Measurements from ENCODE around the gene MTA3. TPM values are rescaled to one million over a fixed set of nuclear protein-coding genes. Genes with fewer than 3 reads are reported as not detected.
"Not testable (repeated sequence)": the region's sequence is repeated elsewhere in the genome, so short reads cannot be mapped to it uniquely, and the experiment has no call there.

MTA3 gene
- total RNA-seq, 6 experiments from 2014 or later, result 6.3 to 13.0 (median 11.4) TPM

DNA sequence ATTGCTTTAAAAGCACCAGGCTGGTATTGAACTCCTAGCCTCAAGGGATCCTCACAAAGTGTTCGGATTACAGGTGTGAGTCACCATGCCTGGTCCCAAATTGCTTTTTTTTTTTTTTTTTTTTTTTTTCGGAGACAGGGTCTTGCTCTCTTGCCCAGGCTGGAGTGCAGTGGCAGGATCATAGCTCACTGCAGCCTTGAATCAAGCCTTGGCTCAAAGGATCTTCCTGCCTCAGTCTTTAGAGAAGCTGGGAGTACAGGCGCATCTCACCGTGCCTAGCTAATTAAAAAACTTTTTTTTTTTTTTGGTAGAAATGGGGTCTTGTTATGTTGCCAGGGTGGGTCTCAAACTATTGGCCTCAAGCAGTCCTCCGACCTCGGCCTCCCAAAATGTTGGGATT, 12.8 kb downstream of the MTA3 start:
- H3K36me3 ChIP-seq, result peaks cover 0 to 6% (median 1%) of the 10 kb centered on the region in 4 donors
- ATAC-seq (no peak), DNase-seq (no peak)
- intact Hi-C loops (cut with DNase I), result no loop called here
- no peaks in the 10 kb centered on the region for H3K4me1 ChIP-seq
- 94% methylated on average over 6 of the region's 6 CpGs for WGBS (ENCODE audit: insufficient coverage, low coverage, low lambda C conversion rate, missing lambda C conversion rate)
- H3K9me3 ChIP-seq, result no peaks in the 10 kb centered on the region
- no peak overlapping the region for H3K27ac ChIP-seq
- TF ChIP-seq POLR2A (IDR thresholded peaks at IDR 0.05) (no peak), CTCF (IDR thresholded peaks at IDR 0.05) (no peak)
- H3K27me3 ChIP-seq, result no peaks in the 10 kb centered on the region
- no peak overlapping the region for H3K4me3 ChIP-seq

DNA sequence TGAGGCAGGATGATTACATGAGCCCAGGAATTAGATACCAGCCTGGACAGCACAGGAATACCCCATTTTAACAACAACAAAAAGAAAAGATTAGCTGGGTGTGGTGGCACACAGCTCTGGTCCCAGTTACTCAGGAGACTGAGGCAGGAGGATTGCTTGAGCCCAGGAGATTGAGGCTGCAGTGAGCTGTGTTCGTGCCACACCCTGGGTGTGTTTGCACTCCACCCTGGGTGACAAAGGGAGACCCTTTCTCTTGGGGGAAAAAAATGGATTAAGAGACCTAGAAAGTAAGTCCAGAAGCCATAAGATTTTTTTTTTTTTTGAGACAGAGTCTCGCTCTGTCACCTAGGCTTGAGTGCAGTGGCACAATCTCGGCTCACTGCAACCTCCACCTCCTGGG, 16.2 kb downstream of the MTA3 start:
- H3K27me3 ChIP-seq; ATAC-seq; intact Hi-C loops (cut with DNase I); H3K36me3 ChIP-seq; H3K27ac ChIP-seq; H3K9me3 ChIP-seq; DNase-seq; H3K4me1 ChIP-seq; H3K4me3 ChIP-seq: not testable (repeated sequence)
- WGBS (ENCODE audit: insufficient coverage, low coverage, low lambda C conversion rate, missing lambda C conversion rate), result 100% methylated on average over 3 of the region's 3 CpGs

GRCh38 chr2:42585779-42586178, 17.3 kb downstream of the MTA3 start:
- WGBS (ENCODE audit: insufficient coverage, low coverage, low lambda C conversion rate, missing lambda C conversion rate), result 74% methylated on average over 4 of the region's 4 CpGs
- no peak for DNase-seq
- TF ChIP-seq CTCF (IDR thresholded peaks at IDR 0.05) (no peak), POLR2A (IDR thresholded peaks at IDR 0.05) (no peak)
- ATAC-seq, result no peak
- Histone ChIP-seq H3K36me3 (peaks cover 0 to 3% (median 0%) of the 10 kb centered on the region in 4 donors), H3K9me3 (no peaks in the 10 kb centered on the region), H3K27me3 (no peaks in the 10 kb centered on the region), H3K4me1 (no peaks in the 10 kb centered on the region), H3K27ac (no peak overlapping the region), H3K4me3 (no peak overlapping the region)
- intact Hi-C loops (cut with DNase I), result no loop called here

GRCh38 chr2:42587526-42588117, 19.2 kb downstream of the MTA3 start:
- TF ChIP-seq POLR2A (IDR thresholded peaks at IDR 0.05), result no peak
- no peak for TF ChIP-seq CTCF (IDR thresholded peaks at IDR 0.05)
- 89% methylated on average over 3 of the region's 4 CpGs for WGBS (ENCODE audit: insufficient coverage, low coverage, low lambda C conversion rate, missing lambda C conversion rate)
- DNase-seq, result no peak

DNA sequence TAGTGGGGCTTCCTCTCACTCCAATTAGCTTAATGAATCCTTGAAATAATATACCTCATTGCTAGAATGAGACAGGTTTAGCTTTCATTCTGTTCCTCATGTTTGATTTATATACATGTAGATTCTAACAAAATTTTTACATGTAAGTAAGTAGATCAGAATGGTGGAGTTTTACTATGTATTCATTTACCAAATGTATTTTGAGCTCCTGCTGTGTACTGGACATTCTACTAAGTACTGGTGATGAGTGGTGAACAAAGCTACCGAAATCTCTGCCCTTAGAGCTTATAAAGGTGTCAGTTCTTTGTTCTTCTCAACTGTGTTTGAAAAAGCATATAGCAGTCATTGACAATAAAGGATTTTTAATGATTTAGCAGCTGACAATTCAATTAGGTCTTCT, 19.7 kb downstream of the MTA3 start:
- ATAC-seq (no peak), DNase-seq (no peak)
- intact Hi-C loops (cut with DNase I), result no loop called here
- WGBS (ENCODE audit: insufficient coverage, low coverage, low lambda C conversion rate, missing lambda C conversion rate), result 88% methylated on average over 1 of the region's 1 CpG
- H3K4me3 ChIP-seq, result no peak overlapping the region
- peaks cover 0 to 3% (median 0%) of the 10 kb centered on the region in 4 donors for H3K36me3 ChIP-seq
- H3K27me3 ChIP-seq, result no peaks in the 10 kb centered on the region
- no peak for TF ChIP-seq CTCF (IDR thresholded peaks at IDR 0.05)
- no peak for TF ChIP-seq POLR2A (IDR thresholded peaks at IDR 0.05)
- H3K9me3 ChIP-seq, result no peaks in the 10 kb centered on the region
- no peaks in the 10 kb centered on the region for H3K4me1 ChIP-seq
- no peak overlapping the region for H3K27ac ChIP-seq

More at GRCh38 chr2:42587526-42588117, 19.2 kb downstream of the MTA3 start:
- Histone ChIP-seq H3K4me1 (no peaks in the 10 kb centered on the region), H3K36me3 (peaks cover 0 to 3% (median 0%) of the 10 kb centered on the region in 4 donors), H3K27me3 (no peaks in the 10 kb centered on the region), H3K27ac (no peak overlapping the region), H3K9me3 (no peaks in the 10 kb centered on the region), H3K4me3 (no peak overlapping the region)
- no peak for ATAC-seq
- intact Hi-C loops (cut with DNase I), result no loop called here
